Activated CD8-positive, alpha-beta memory T cell treated with anti-CD3 and anti-CD28 coated beads, Interleukin-2, amount 50 U/mL, for 4 hours (primary cell): Measurements from ENCODE around the gene TMEM182.

ENCODE experiments used
- DNase-seq: peaks from one replicate; pipeline ENCODE4 v3.0.0-alpha.2; 2020

TMEM182 gene

DNA sequence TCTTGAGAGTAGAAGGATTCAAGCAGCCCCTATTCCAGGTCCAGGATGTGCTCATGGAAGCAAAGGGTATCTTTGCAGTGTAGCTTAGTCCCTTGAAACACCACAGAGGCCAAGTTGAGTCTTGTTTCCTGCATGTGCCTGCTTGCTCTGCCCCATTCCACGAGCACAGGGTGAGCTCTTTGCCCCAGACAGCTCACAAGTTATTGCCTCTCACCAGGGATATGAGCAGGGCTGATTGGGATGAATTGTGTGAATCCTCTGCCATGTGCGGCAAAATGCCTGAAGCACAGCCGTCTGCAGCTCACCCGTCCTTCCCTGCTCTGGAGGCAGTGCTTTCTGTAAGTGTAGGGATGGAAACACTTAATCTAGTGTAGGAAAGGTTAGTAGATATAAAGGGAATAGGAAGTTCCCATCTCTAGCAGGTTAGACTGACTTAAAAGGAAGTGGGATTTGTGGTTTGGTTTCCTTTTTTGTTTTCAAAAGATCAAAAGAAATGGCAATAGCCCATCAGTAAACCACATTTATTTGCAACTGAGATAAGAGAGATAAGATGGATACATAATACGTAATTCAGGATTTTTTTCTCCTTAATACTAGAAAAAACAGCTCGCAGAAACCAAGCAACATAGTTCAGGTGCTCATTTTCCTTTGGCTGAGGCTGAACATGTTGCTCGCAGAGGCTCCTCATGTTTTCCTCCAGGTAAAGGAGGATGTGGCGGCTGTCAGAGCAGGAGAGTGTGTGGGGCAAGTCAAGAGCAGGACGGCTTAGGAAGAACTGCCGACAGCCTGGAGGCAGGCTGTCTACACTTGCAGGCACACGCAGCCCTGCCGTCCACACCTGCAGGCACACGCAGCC is 41.4 kb downstream of the TMEM182 start:
- no peak for DNase-seq

DNA sequence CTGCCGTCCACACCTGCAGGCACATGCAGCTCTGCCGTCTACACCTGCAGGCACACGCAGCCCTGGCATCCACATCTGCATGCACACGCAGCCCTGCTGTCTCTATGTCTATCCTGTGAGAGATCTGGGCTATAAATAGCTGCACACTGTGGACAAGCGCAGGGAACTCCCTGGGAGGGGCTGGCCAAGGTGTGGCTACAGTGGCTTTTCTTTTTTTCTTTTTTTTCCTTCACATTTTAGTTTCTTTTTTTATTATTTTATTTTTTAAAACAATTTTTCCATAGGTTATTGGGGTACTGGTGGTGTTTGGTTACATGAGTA is 42.0 kb downstream of the TMEM182 start:
- DNase-seq: no peak

DNA sequence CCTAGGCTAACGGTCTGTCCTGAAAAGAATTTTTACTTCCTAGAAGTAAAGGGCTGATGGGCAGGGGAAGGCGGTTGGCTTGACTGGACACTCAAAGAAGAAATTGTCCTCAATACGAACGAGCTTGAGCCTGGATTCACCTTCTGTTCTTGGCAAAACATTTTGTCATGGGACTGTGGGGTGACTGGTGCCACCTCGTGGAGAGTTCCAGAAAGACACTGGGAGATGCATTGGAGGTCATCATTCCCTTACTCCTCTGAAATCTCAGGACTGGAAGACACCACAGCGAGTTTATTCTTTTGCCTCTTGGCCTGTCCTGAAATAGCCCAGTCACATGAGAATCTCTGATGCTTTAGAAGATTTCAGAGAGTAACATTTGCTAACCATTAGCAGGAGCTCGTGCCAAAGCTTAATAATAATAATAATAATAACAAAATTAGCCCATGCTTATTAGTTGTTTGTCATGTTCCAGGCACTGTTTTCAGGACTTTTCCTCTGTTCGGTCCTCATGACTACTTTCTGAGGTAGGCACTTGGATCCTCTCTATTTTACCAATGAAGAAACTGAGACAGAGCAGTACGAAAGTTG is 44.5 kb downstream of the TMEM182 start:
- peak; percentile 24 for DNase-seq

DNA sequence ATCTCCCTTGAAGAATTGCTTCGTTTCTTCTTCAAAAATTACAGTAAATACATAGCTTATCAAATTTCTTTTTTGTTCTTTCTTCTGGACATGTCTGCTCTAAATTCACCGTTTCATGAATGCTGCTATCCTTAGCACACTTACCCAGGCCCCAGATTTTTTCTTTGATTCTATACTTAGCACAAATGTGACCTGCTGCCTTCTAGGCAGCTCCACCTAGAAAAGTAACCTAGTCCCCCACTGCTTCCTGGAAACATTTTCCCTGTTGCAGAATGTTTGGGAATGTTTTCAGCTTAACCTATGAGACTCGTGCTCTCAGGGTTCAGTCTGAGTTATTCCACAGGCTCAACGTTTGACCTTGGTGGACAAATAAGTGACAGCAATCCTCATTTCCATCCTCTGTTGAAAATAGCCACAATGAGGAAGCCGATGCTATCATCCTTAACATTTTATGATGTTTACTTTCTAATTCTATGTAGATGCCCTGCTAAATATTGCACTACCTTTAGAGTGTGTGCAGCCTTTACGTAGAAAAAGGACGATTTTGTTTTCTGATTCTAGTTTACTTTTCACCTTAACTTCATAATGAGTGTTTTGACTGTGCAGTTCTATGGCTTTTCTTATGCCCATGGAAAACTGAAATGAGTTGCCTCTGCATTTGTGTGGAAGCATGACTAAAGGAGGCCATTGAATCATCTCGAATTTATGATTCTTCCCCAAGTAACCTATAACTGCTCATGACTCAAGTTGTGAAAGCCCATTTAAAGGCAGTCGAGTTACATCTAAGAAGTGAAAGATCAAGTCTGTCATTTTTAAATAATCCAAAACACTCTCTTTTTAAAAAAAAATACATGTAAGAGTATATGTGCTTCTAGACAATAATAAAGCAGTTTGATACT is 47.7 kb downstream of the TMEM182 start:
- DNase-seq: no peak

DNA sequence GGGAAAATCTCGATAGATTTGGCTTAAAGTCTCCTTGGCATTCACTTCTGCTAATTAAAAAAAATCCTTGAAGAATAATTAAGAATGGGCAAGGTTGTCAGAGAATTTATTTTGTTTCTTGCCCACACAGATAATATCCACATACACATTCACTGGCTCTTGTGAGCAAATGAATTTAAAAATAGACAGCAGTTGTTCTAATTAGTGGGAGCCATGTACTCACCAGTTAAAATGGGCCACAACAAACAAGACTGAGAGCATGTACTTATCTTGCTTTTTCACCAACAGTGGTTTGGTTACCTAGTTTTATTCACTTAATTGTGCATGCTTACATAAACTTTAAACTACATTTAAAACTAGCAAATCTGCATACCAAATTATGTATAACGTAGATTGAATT is 53.5 kb downstream of the TMEM182 start:
- DNase-seq: no peak

DNA sequence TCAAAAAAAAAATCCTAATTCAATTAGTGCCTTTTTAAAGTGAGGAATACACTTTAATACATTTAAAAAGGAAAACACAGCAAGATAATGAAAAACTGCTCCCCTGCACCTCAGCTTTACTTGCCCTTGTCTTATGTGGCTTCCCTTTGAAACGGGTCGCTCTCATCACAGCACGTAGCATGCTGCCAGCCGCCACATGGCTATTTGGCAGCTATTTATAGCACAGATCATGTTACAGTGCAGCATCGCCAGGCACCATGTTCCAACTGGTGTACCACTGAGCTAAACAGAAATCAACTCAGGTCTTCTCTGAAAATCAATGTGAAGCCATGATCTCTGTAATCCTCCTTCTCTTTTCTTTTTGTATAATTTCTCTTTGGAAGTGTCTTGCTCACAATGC is 65.1 kb downstream of the TMEM182 start:
- no peak for DNase-seq

DNA sequence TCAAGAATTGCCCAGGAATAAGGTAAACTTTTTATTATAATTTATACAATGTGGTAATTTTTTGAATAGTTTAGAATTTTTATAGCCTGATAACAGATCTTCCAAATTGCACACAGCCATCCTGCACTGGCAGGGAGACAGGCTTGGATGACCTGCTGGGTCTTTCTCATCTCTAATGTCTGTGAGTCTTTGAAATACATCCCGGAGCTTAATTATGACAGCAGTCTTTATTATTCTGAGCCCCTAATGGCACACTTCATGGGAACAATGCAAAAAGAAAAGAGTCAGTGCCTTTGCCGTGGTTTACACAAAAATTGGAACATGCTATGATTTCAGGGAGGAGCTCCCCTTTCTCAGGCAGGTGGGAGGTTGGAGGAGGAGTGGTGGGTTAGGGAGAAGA is 71.0 kb downstream of the TMEM182 start:
- no peak for DNase-seq

DNA sequence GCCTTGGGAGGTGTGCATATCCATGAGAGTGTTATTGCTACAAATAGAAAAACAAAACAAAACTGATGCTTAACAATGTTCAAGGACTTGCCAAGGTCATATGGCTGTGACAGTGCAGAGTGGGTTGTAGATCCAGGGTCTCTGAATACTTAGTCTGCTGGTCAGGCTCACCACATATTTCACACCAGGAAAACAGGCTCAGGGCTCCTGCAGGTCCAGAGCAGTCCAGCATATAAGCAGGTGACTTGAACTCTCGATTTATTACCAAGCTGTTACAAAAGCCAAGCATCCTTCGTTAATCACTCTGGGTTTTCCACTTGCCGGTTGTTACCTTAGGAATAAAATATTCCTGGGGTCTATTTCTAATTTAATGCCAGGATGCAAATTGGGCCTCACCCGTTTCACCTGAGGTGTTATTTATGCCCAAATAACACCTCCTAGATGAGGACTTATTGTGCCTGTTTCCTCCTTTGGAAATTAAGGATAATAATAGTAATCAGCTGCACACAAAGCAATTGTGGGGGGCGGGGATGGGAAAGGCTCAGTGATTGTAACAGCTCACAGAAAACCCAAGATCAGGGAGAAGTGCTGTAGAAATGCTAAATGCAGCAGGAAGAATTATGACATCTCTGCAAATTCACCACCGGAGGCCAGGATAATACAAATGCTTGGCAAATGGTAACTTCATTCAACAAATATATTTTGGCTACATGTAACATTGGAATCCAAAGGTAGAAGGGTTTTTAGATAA is 72.9 kb downstream of the TMEM182 start:
- no peak for DNase-seq

DNA sequence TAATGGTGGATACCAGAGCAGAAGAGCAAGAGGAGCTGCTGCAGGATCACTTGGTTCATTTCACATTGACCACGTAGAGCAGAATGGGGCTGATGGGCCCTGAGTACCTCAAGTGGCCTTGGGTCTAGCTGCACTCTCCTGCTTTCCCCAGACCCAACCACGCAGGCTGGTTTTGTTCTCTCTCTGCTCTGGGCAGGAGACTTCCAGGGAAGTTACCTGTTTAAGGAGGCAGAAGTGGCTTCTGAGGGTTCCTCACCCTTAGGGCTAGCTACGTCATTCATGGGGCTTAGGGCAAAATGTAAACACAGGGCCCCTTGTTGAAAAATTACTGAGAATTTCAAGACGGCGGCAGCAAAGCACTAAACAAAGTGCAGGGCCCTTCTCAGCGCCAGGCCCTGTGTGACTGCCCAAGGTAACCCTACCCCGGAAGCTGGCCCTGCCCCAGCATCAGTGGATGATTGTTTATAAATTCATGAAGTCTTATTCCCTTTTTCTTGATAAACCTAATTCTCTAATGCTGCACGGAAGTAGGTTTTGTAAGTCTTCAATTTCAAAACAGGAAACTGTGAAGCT is 75.9 kb downstream of the TMEM182 start:
- no peak for DNase-seq

DNA sequence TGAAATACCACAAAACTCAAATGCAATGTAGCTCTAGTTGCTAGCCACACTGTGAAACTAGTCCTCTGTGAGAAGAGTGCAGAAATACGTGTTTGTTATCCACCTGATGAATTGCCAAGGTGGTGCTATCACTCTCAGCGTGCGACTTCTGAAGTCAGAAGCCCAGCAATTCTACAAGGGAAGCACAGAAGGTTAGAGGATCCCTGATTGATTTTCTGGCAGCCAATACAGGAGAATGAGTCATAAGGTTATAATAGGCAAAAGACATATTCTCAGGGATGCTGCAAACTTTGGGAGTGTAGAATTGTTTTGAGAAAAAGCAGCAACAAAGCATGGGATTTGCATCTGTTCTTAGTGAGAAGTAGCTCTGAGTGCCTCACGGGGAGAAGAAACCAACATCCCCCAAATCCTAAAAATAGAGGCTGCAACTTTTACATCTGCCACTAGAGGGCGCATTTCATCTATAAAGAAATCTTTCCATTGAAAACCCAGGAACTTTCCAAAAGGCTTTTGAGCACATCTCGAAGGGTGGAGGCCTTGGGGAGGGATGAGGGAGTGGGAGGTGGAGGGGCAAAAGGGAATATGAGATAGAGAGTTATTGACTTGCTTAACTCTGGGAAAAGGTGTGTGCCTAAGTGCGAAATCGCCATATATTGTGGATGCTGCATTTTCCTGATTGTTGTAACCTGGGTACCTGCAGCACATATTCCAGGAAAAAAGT is 78.0 kb downstream of the TMEM182 start:
- no peak for DNase-seq

DNA sequence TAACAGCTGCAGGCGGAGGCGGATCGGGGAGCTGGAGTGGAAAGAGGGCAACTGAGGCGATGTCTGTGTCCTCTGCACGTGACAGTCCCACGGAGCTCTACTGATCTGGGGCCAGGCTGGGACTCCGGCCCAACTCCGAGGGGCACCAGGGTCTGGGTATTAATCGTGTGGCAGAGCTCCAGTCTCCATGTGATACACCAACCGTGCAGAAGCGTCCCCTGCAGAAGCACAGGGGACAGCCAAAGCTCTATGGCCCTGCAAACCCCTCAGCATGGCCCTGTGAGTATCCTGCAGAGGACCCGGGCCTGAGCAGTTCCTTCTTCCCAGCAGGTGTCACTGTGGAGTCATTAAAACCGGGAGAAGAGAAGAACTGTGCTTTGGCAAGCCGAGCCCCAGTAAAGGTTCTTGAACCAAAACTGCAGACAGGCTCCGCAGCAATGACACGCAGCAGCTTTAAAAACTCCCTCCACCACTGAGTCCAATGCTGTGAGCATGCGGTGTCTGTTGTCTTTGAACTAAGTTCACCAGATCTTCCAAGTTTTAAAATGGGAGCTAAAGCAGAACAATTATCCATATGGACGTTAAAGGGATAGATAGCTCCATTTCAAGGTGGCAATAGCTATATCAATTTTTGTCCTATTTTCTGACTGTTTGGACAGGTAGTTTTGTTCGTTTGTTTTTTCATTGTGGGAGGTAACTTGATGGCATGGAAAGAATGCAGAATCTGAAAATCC is 79.4 kb downstream of the TMEM182 start:
- DNase-seq: no peak

DNA sequence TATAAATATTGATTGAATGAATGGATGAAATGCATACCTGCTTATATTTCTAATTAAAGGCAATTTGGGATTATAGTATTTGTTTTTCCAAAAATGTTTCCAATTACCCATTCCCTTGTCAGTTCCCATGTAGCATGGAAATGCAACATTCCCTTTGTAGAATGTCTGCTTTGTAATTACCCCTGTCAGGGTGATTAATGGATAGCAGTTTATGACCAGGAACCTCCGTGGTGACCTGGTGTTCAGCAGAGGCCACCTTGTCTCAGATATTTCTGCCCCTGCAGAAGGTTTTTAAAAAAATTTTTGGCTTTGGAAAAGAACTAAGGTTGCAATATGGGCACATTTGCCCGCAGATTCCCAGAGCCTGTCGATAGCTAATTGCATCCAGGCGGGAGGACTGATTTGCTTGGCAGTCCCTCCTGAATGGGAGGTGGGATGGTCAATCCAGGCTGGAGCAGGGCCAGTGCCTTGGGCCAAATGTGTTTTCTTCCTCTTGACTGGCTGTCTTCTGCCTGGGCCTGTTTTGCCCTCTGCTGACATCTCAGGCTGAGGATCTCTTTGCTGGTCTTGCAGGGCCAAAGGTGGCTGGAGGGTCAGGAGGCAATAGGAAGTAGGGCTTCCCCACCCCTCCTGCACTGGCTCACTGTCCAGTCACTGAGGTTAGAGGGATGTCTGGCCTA is 82.1 kb downstream of the TMEM182 start:
- DNase-seq: no peak

DNA sequence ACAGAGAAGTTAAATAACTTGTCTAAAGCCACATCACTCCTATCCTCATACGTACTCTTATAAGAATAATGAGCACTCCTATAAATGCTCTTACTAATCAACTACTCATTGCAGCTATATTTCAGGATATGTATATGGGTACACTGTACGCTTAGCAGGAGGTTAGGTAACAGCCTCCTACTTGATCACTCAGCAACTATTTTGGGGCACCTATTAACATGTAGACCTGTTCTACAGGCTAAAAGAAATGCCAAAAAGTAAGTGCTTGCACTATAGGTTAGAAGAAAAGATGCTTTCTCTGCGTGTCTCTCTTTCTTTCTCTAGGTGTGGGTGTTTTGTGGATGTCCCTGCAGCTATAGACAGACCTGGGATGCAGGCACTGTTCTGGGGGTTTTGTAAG is 83.1 kb downstream of the TMEM182 start:
- no peak for DNase-seq

DNA sequence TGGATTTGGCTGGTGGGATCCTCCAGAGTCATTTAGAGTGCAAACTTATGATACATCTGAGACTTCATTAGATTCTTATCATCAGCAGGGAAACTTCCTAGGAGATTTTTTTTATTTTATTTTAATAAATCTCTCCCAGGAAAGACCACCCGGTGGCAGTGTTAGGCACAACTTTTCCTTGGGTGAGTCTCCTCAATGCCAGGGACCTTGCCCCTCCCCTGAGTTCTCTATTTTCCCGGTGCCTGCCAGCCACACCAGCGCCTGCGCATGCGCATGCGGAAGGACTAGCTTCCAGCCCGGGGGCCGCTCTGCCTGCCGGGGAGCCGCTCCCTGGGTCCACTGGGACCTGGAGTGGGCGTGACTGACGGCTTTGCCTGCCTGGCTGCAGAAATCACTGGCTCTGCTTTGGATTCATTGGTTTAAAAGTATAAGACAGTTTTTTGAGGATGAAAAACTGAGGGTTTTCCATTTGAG is 86.6 kb downstream of the TMEM182 start:
- no peak for DNase-seq

DNA sequence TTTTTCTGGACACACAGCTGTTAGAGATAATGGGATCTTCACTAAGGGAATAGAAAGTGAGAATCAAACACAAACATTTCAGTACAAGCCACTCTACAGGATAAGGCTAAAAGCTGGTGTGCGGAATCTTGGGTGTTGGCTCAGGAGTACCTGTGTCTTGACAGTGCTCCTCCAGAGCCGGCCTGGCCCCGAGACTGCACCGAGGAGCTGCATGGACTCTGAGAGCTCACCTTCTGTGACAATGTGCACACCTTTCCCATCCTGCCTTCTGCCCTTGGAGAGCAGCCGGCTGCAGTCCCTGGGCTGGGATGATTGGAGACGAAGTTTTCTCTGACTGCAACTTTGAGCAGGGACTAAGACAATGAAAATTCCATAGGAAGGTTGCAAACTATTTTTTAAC is 89.1 kb downstream of the TMEM182 start:
- DNase-seq: no peak

DNA sequence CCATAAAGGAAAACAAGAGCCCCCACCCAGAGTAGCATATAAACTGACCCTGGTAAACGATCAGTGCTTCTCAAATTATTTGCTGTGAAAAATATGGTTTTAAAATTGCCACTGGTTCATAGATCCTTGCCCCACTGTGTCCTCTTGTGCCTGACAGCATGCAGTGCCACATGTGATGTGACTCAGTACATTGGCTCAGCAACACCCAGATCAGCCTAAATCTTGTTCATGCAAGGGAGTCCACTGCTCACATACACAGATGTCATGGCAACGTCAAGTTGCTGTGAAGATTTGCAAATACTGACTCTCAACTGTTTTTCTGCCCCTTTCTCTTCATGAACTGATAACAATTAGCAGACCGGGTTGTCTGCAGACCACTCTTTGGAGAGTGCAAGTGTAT is 91.0 kb downstream of the TMEM182 start:
- DNase-seq: no peak
